Hindlimb muscle (tissue), 1 donor: ENCODE measurements around the gene KDM3B. TPM values are rescaled to one million over a fixed set of nuclear protein-coding genes. Genes with fewer than 3 reads are reported as not detected.
"Not testable (repeated sequence)": the region's sequence is repeated elsewhere in the genome, so short reads cannot be mapped to it uniquely, and the experiment has no call there.

ENCODE experiments used
- DNase-seq: peaks from one replicate; pipeline ENCODE4 v3.0.0-alpha.2; 2013
- polyA plus RNA-seq: library from polyadenylated mRNA; unstranded; fragments of 120-200 nt; gene quantifications from one replicate; pipeline ENCODE4 v1.2.1, GENCODE V29; 2013; ENCODE audit not compliant: insufficient read length

Gene KDM3B
- polyA plus RNA-seq = 71.8 TPM

- DNase-seq = peak; percentile 91
These were observed at the start of gene KDM3B for GRCh38 chr5:138352071-138352721. TSS of gene KDM3B (plus strand) at chr5:138352685. CDS start at chr5:138352796, 111 bp downstream.

GRCh38 chr5:138303372-138303771 is 49.1 kb upstream of the KDM3B start:
- no peak for DNase-seq

- peak; percentile 8 for DNase-seq
These were observed 46.7 kb upstream of the KDM3B start for GRCh38 chr5:138305797-138306196.

GRCh38 chr5:138315751-138316278 is 36.7 kb upstream of the KDM3B start:
- no peak for DNase-seq

GRCh38 chr5:138316355-138316754 is 36.1 kb upstream of the KDM3B start:
- no peak for DNase-seq

GRCh38 chr5:138318211-138318610 is 34.3 kb upstream of the KDM3B start:
- DNase-seq = not testable (repeated sequence)

GRCh38 chr5:138330813-138331448 is 21.6 kb upstream of the KDM3B start:
- DNase-seq = no peak

- peak; percentile 98 for DNase-seq
These were observed 20.8 kb upstream of the KDM3B start, which contains the start of gene CDC25C for GRCh38 chr5:138331449-138332368. TSS of gene CDC25C (minus strand) at chr5:138331804. CDS start at chr5:138331180, 624 bp downstream.

- DNase-seq = no peak
These were observed 17.5 kb upstream of the KDM3B start for GRCh38 chr5:138334867-138335447.

- no peak for DNase-seq
These were observed 15.4 kb upstream of the KDM3B start for GRCh38 chr5:138336952-138337684.

GRCh38 chr5:138337685-138338410 is 14.6 kb upstream of the KDM3B start, which contains the start of gene FAM53C:
TSS of gene FAM53C (plus strand) at chr5:138338266. CDS start at chr5:138341336, 3,070 bp downstream.
- peak; percentile 95 for DNase-seq

GRCh38 chr5:138338411-138339090 is 13.9 kb upstream of the KDM3B start:
- DNase-seq = no peak

GRCh38 chr5:138339091-138339456 is 13.4 kb upstream of the KDM3B start:
- peak; percentile 36 for DNase-seq

GRCh38 chr5:138339464-138339863 is 13.0 kb upstream of the KDM3B start:
- DNase-seq = no peak

GRCh38 chr5:138340008-138340407 is 12.5 kb upstream of the KDM3B start:
- no peak for DNase-seq

- no peak for DNase-seq
These were observed 7.4 kb upstream of the KDM3B start for GRCh38 chr5:138344887-138345622.

- no peak for DNase-seq
These were observed 5.6 kb upstream of the KDM3B start for GRCh38 chr5:138346889-138347288.

- no peak for DNase-seq
These were observed 2.5 kb upstream of the KDM3B start for GRCh38 chr5:138349852-138350562.

GRCh38 chr5:138350563-138350890 is 2.0 kb upstream of the KDM3B start:
- no peak for DNase-seq
